EL (cell line): Measurements from ENCODE around the gene TFR2.
"Not testable (repeated sequence)": the region's sequence is repeated elsewhere in the genome, so short reads cannot be mapped to it uniquely, and the experiment has no call there.

ENCODE experiments used
- DNase-seq: peaks from one replicate; pipeline ENCODE4 v3.0.0-alpha.2; 2016

Gene TFR2

DNA sequence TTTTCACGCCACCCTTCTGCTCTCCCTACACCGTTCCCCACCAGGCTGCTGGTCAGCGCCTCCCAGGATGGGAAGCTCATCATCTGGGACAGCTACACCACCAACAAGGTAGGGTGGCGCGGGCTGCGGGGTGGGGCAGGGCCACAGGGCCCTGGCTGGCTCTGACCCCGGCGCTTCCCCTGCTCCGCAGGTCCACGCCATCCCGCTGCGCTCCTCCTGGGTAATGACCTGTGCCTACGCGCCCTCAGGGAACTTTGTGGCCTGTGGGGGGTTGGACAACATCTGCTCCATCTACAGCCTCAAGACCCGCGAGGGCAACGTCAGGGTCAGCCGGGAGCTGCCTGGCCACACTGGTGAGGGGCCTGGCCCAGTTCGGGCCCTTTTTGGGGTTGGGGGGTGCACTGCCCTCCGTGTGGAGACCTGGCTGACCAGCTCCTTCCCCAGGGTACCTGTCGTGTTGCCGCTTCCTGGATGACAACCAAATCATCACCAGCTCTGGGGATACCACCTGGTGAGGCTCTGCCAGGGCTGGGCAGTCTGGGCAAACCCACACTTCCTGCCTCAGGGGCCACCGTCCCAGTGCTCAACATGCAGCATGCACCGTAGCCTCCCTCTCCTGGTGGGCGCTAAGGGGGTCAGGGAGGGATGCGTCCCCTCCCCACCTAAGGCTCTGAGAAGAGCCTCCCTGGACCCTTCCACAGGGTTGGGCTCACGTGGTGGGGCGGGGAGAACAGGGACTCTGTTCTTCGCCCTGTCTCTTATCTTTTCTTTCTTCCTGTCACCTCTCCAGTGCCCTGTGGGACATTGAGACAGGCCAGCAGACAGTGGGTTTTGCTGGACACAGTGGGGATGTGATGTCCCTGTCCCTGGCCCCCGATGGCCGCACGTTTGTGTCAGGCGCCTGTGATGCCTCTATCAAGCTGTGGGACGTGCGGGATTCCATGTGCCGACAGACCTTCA, 36.2 kb upstream of the TFR2 start:
- no peak for DNase-seq

DNA sequence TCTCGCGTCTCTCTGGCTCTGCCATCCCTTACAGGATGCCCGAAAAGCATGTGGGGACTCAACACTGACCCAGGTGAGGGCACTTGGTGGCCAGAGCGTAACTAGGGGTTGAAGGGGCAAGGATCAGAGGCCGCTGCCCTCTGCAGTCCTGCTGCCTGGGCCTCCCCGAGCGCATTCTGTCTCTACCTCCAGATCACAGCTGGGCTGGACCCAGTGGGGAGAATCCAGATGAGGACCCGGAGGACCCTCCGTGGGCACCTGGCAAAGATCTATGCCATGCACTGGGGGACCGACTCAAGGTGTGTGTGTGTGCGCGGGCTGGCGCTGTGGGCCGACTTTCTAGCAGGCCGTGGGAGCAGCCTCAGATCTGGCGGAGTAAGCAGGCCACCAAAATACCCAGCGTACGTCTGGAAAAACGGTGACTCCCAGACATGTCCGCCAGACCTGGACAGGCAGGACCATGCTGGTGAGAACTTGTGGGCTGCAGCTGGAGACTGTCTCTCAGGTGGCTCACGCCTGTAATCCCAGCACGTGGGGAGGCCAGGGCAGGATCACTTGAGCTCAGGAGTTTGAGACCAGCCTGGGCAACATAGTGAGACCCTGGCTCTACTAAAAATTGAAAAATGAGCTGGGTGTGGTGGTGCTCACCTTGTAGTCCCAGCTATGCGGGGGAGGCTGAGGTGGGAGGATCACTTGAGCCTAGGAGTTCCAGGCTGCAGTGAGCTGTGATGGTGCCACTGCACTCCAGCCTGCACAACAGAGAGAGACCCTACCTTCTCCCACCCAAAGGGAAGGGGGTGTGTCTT, 35.4 kb upstream of the TFR2 start:
- no peak for DNase-seq

DNA sequence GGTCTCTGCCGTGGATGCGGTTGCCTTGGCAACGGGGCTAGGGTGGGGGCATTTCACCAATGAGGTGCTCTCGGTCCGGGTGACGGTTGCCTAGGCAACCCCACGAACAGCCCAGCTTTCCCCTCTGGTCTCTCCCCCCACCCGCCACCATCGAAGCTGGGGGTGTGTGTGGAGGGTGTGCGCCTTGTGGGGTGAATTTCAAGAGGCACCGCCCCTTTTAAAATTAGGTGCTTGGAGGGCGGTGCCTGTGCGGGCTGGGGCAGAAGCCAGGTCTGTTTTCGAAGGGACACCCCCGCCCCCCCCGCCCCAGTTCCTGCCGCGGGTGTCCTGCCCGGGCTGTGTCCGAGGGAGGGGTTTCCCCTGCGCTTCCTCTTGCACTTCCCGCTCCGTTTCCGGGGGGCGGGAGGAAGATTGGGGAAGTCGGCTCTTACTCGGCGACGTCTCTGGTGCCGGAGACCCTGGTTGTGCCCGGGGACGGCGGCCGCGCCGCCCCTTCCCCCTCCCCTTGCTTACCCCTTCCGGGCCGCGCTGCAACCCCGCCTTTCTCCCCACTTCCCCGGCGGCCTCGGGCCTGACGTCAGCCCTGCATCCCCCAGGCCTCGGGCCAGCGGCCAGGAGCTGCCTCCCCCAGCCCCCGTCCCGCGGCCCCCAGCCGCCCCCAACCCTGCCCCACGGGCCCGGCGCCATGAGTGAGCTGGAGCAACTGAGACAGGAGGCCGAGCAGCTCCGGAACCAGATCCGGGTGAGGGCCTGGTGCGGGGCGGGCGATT, 34.4 kb upstream of the TFR2 start:
- peak; percentile 79 for DNase-seq

DNA sequence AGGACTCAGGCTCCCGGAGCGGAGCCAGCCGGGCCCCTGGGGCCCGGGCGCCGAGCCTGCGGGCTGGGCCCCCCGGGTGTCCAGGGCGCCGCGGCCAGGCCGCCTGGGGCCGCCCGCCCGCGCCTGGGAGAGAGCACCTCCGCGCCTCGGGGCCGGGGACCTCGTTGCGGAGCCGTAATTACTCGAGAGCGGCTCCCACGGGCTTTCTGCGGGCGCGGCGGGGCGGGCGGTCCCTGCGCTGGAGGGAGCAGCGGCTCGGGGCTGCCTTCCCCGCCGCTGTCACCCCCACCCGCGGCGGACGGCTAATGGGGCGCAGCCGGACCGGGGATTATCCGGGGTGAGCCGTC, 33.7 kb upstream of the TFR2 start:
- DNase-seq: no peak

DNA sequence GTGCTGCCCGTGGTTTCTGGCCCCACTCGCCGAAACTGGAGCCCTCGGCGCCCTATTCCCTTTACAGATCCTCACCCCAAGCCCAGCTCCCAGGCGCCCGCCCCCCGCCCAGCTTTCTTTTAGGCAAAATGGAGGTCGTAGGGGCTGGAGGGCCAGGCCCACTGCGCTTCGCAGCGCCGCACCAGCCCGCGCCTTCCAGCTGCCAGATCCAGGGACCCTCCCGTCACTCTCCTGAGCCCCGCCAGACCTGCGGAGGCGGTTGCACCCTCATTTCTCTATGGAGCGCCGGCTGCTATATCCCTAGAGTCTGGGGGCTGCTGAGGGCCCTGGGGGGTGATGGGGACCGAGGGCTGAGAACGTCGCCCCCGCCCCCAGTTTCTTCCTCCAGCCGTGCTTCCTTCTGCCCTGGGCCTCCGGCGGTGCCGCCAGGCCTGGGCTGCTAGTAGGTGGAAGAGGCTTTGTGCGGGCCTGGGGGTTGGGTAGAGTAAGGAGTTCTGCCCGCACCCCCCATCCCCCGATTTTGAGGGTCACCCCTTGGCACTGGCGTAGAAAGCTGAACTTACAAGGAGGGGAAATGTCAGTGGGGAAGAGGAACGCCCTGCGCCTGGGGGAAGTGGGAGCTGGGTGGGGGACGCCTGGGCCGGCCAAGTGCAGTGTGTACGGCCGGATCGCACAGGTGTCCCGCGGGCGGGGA, 33.2 kb upstream of the TFR2 start:
- no peak for DNase-seq

DNA sequence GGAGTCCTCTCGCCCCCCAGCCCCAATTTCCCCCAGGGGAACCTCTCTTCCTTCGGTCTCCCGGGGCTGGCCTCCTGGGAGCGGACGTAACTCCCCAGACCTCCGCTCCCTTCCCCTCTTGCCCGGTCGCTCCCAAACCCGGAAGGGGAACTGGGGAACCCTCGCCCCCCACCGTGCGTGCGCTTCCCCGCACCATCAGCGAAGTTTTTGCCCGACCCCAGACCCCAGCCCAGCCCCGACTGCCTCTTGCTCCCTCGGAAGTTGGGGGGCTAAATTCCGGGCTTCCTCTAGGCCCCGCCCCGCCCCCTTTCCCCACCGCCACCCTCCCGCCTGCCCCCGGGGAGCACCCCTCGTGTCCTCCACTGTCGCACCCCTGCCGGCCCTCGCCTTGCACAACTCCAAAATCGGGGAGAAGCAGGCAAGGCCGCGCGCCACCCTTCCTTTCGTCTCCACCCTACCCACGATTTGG, 32.6 kb upstream of the TFR2 start:
- DNase-seq: peak; percentile 22

DNA sequence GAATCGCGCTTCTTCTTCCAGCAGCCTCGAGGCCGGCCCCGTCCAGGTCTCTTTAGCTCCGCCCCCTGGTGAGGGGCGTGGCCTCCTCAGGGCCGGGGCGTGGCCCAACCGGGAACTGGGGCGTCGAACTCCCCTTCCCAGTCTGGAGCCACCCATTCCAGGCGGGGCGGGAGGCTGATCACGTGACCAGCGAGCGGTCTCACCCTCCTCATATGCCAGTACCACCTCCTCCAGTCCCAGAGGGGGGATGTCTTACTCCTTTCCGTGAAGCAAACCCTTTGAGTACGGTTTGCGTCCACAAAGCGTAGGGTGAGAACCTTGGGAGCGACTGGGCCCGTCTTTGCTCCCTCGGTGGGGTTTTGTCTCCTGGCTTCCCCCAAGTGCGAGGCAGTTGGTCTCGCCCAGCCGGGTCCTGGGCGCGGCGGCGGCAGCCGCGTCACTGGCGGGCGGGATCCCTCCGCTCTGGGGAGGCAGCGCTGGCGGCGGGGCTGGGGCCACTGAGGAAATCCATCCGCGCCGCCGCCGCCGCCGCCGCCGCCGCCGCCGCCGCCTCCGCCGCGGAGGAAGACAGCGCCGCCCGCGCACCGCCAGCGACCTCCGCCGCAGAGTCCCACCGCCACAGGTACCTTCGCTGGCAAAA, 32.1 kb upstream of the TFR2 start, which contains the start of gene GNB2:
Gene GNB2, plus strand, starts transcription at position 439 of the 640 bp plus-strand sequence. CDS start 2,526 bp downstream, outside the sequence.
- DNase-seq: peak; percentile 99

DNA sequence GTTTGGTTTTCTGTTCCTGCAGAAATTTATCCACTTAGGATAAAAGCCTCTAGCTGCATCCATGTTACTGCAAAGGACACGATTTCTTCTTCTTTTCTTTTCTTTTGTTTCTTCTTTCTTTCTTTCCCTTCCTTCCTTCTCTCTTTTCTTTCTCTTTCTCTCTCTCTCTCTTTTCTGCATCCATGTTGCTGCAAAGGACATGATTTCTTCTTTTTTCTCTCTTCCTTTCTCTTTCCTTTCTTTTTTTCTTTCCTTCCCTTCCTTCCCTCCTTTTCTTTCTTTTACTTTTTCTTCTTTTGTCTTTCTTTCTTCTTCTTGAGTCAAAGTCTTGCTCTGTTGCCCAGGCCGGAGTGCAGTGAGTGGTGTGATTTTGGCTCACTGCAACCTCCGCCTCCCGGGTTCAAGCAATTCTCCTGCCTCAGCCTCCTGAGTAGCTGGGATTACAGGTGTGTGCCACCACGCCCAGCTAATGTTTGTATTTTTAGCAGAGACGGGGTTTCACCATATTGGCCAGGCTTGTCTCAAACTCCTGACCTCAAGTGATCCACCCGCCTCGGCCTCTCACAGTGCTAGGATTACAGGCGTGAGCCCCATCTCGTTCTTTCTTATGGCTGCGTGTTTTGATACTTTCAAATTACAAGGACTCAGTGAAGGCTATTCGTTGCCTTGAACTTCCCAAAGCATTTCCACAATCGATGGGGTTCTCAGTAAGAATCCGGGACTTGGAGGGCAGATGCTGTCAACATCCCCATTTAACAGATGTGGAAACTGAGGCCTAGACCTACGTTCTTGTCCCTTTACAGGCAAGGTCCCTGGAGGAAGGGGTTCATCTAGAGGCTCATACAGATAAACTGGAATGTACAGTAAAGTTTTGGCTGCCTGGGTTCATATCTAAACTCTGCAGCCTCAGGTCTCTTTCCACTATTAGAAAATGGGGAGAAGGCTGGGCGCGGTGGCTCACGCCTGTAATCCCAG, 30.3 kb upstream of the TFR2 start:
- DNase-seq: no peak

DNA sequence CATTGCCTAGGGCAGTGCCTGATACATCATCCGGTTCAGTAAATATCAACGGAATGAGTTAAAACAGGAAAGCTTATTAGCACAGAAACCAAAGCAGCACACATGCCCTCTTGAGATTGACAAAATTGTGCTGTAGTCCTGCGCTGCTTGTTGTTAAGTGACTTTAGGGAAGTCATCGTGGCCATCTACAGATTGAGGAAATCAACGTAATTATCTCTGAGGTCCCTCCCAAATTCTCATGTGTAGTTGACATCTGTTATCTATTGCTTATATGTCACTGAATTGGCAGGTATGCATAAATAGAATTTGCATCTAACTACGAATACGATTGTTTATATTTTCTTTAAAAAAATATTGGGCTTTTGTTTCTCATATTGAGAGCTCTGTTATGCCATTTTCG, 28.7 kb upstream of the TFR2 start:
- no peak for DNase-seq

DNA sequence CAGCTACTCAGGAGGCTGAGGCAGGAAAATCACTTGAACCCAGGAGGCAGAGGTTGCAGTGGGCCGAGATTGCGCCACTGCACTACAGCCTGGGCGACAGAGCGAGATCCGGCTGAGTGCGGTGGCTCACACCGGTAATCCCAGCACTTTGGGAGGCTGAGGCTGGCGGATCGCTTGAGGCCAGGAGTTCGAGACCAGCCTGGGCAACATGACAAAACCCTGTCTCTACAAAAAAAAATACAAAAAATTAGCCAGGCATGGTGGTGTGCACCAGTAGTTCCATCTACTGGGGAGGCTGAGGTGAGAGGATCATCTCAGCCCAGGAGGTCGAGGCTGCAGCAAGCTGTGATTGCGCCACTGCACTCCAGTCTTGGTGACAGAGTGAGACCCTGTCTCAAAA, 27.8 kb upstream of the TFR2 start:
- DNase-seq: not testable (repeated sequence)

DNA sequence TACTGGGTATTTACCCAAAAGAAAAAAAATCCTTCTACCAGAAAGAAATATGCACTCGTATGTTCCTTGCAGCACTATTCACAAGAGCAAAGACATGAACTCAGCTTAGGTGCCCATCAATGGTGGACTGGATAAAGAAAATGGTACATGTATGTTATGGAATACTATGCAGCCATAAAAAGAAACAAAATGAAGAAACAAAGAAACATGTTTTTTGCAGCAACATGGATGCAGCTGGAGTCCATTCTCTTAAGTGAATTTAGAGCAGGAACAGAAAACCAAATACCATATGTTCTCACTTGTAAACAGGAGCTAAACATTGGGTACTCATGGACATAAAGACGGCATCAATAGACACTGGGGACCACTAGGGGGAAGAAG, 26.7 kb upstream of the TFR2 start:
- no peak for DNase-seq

DNA sequence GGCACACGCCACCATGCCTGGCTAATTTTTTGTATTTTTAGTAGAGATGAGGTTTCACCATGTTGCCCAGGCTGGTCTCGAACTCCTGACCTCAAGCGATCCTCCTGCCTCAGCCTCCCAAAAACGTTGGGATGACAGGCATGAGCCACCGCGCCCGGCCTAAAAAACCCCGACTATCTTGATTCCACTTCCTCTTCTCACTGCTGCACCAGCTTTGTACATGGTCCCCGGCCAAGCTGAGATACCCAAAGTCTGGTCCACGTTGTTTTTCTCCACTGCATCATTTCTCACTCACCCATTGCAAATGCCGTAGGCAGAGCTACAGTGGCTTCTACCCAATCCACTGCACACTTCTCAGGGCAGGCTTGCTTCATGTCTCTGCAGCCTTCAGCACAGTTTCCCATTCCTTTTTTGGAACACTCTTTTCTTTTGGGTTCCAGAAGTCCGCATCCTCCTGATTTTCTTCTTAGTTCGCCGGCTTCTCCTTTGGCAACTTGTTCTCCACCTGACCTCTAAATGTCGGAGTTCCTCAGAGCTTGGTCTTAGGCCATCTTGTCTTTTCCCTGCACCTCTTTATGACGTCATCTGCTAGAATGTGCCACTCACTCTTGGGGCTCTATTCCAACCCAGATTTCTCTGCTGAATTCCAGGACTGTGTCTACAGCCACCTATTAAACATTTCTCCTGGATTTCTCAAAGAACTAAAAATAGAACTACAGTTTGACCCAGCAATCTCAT, 26.1 kb upstream of the TFR2 start:
- no peak for DNase-seq

DNA sequence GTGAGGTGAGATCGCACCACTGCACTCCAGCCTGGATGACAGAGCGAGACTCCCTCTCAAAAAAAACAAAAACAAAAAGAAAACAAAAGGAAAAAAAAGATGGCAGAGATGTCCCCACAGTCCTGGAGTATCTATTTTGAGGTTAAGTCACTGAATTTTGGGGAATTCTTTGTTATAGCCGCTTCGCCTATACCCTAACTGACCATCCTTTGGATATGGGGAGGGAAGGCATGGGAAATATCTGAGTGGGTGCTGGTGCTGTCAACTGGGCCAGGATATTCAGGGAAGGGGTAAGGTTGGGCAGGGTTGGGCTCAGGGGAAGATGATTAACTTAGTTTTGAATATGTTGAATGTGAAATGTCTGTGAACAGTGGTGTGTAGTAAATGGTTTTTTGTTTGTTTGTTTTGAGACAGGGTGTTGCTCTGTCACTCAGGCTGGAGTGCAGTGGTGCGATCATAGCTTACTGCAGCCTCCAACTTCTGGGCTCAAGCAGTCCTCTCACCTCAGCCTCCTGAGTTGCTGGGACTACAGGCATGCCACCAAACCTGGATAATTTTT, 23.9 kb upstream of the TFR2 start:
- no peak for DNase-seq

DNA sequence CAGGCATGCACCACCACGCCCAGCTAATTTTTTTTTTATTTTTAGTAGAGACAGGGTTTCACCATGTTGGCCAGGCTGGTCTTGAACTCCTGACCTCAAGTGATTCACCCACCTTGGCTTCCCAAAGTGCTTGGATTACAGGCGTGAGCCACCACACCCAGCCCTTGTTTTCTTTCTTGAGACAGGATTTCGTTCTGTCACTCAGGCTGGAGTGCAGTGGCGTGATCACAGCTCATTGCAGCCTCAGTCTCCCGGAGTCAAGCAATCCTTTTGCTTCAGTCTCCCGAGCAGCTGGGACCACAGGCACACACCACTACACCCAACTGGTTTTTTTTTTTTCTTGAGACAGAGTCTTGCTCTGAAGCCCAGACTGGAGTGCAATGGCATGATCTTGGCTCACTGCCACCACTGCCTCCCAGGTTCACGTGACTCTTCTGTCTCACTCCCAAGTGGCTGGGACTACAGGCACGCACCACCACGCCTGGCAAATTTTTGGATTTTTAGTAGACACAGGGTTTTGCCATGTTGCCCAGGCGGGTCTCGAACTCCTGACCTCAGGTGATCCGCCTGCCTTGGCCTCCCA, 20.9 kb upstream of the TFR2 start:
- DNase-seq: not testable (repeated sequence)

DNA sequence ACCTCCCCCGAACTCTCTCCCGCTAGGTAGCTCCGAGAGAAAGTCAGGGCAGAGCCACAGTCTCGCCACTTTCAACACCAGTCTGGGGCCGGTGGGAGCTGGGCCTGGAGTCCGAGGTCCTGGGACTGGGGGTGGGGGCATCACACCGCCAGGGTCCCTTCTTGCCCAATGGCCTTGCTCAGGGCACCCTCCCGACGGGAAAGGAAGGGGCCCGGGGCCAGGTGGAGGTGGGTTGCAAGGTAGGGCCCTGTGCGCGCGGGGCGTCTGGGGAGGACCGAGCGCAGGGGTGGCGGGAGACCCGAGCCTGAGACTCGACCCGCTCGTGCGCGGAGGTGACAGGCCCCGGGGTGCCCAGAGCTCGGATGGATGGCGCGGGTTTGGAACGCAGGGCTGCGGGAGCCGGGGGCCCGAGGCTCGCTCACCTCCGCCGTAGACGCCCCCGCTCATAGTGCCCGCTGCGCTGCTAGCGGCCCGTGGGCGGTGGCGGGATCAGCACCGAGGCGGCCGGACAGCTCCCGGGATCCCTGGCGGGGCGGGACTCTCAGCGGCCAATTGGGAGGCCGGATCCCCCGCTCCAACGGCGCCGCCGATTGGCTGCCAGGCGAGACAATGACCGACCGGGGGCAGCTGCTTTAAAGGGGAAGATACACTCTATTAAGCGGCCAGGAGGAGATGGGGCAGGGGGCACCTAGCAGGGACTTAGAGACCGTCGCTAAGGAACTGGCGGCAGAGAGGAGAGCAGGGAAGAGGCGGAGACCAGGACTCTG, 14.7 kb upstream of the TFR2 start, which contains the start of gene ACTL6B:
Gene ACTL6B, minus strand, starts transcription at position 541 of the 767 bp plus-strand sequence. Its CDS starts 94 bp downstream, at position 447.
- DNase-seq: peak; percentile 22

DNA sequence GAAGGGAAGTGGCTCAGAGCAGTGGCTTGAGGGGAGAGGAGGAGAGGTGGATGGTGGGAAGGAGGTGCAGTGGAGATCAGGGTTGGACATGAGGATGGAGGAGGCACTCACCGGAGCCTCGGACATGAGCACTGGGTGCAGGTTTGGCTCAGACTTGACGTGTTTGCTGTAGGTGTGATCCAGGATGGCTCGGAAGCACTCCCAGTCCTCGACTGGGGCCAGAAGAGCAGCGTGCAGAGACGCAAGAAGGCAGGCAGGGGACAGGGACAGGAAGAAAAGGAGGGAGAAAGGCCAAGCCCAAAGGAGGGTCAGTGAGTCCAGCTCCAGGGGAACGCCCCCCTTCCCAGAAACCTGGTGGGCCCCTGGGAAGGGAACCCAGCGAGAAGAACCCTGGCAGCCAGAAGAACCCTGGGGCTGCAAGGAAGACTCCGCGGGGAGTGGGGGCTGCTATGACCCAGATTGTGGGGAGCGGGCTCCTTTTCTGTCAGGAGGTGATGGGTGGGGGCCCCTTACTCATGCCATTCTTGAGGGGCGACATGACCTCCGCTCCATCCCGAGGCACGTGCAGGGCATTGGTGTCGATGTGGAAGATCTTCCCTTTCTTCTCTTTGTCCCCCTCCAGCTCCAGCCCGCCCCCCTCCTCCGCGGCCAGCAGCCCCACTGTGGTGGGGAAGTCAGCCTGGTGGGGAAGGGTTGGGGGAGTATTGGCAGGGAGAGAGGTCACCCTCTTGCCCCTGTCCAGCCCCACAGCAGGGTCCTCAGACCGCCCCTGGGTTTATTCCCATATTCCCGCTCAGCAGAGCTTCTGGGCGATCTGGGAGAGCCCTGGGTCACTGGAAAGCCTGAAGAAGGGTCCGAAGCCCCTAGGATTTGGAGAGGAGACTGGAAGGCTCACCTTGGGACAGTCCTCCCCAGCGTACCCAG, 13.8 kb upstream of the TFR2 start:
- DNase-seq: no peak
